ENCODE data around the gene CHCT1.

Gene CHCT1

GRCh38 chr17:60439501-60439900 lies 17.2 kb downstream of the CHCT1 start:
- Histone ChIP-seq H3K4me3 (ENCODE audit: low read depth in 1 of 2, low read length in 2 of 2) (no peak overlapping the region), H3K27me3 (ENCODE audit: control insufficient read depth in 1 of 2, insufficient read depth in 2 of 2, low read length in 2 of 2) (no peaks in the 10 kb centered on the region), H3K9ac (ENCODE audit: low read depth in 1 of 2, low read length in 2 of 2) (no peak overlapping the region), H3K4me1 (ENCODE audit: control insufficient read depth in 1 of 2, insufficient read depth in 2 of 2, low read length in 2 of 2) (peaks cover 0 to 3% of the 10 kb centered on the region in 2 donors), H3K9me3 (ENCODE audit: control insufficient read depth in 1 of 2, low read length in 2 of 2) (no peaks in the 10 kb centered on the region), H3K27ac (ENCODE audit: low read depth, low read length) (no peak overlapping the region), H3K36me3 (ENCODE audit: control insufficient read depth in 1 of 2, insufficient read depth in 2 of 2, low read length in 2 of 2) (no peaks in the 10 kb centered on the region)

GRCh38 chr17:60442271-60443173 lies 20.2 kb downstream of the CHCT1 start:
- H3K9me3 ChIP-seq (ENCODE audit: control insufficient read depth in 1 of 2, low read length in 2 of 2): no peaks in the 10 kb centered on the region
- H3K27me3 ChIP-seq (ENCODE audit: control insufficient read depth in 1 of 2, insufficient read depth in 2 of 2, low read length in 2 of 2): no peaks in the 10 kb centered on the region
- H3K27ac ChIP-seq (ENCODE audit: low read depth, low read length): no peak overlapping the region
- H3K36me3 ChIP-seq (ENCODE audit: control insufficient read depth in 1 of 2, insufficient read depth in 2 of 2, low read length in 2 of 2): peaks cover 5 to 17% of the 10 kb centered on the region in 2 donors
- H3K4me3 ChIP-seq (ENCODE audit: low read depth in 1 of 2, low read length in 2 of 2): no peak overlapping the region
- H3K9ac ChIP-seq (ENCODE audit: low read depth in 1 of 2, low read length in 2 of 2): no peak overlapping the region
- H3K4me1 ChIP-seq (ENCODE audit: control insufficient read depth in 1 of 2, insufficient read depth in 2 of 2, low read length in 2 of 2): peaks cover 0 to 3% of the 10 kb centered on the region in 2 donors

GRCh38 chr17:60443713-60444112 lies 21.4 kb downstream of the CHCT1 start:
- no peaks in the 10 kb centered on the region for H3K9me3 ChIP-seq (ENCODE audit: control insufficient read depth in 1 of 2, low read length in 2 of 2)
- H3K27ac ChIP-seq (ENCODE audit: low read depth, low read length): no peak overlapping the region
- no peaks in the 10 kb centered on the region for H3K27me3 ChIP-seq (ENCODE audit: control insufficient read depth in 1 of 2, insufficient read depth in 2 of 2, low read length in 2 of 2)
- H3K36me3 ChIP-seq (ENCODE audit: control insufficient read depth in 1 of 2, insufficient read depth in 2 of 2, low read length in 2 of 2): peaks cover 5 to 27% of the 10 kb centered on the region in 2 donors
- peaks cover 0 to 3% of the 10 kb centered on the region in 2 donors for H3K4me1 ChIP-seq (ENCODE audit: control insufficient read depth in 1 of 2, insufficient read depth in 2 of 2, low read length in 2 of 2)
- no peak overlapping the region for H3K9ac ChIP-seq (ENCODE audit: low read depth in 1 of 2, low read length in 2 of 2)
- H3K4me3 ChIP-seq (ENCODE audit: low read depth in 1 of 2, low read length in 2 of 2): no peak overlapping the region

- peaks cover 0 to 3% of the 10 kb centered on the region in 2 donors for H3K4me1 ChIP-seq (ENCODE audit: control insufficient read depth in 1 of 2, insufficient read depth in 2 of 2, low read length in 2 of 2)
- H3K27ac ChIP-seq (ENCODE audit: low read depth, low read length): no peak overlapping the region
- no peak overlapping the region for H3K9ac ChIP-seq (ENCODE audit: low read depth in 1 of 2, low read length in 2 of 2)
- no peaks in the 10 kb centered on the region for H3K27me3 ChIP-seq (ENCODE audit: control insufficient read depth in 1 of 2, insufficient read depth in 2 of 2, low read length in 2 of 2)
- H3K36me3 ChIP-seq (ENCODE audit: control insufficient read depth in 1 of 2, insufficient read depth in 2 of 2, low read length in 2 of 2): peaks cover 5 to 27% of the 10 kb centered on the region in 2 donors
- H3K9me3 ChIP-seq (ENCODE audit: control insufficient read depth in 1 of 2, low read length in 2 of 2): no peaks in the 10 kb centered on the region
- H3K4me3 ChIP-seq (ENCODE audit: low read depth in 1 of 2, low read length in 2 of 2): no peak overlapping the region
Observed at GRCh38 chr17:60445144-60445543, 22.9 kb downstream of the CHCT1 start.

GRCh38 chr17:60447375-60447774 lies 25.1 kb downstream of the CHCT1 start:
- Histone ChIP-seq H3K4me1 (ENCODE audit: control insufficient read depth in 1 of 2, insufficient read depth in 2 of 2, low read length in 2 of 2) (peaks cover 0 to under 1% of the 10 kb centered on the region in 2 donors), H3K27me3 (ENCODE audit: control insufficient read depth in 1 of 2, insufficient read depth in 2 of 2, low read length in 2 of 2) (no peaks in the 10 kb centered on the region), H3K36me3 (ENCODE audit: control insufficient read depth in 1 of 2, insufficient read depth in 2 of 2, low read length in 2 of 2) (peaks cover 19 to 37% of the 10 kb centered on the region in 2 donors), H3K27ac (ENCODE audit: low read depth, low read length) (no peak overlapping the region), H3K9me3 (ENCODE audit: control insufficient read depth in 1 of 2, low read length in 2 of 2) (no peaks in the 10 kb centered on the region), H3K9ac (ENCODE audit: low read depth in 1 of 2, low read length in 2 of 2) (no peak overlapping the region), H3K4me3 (ENCODE audit: low read depth in 1 of 2, low read length in 2 of 2) (no peak overlapping the region)

GRCh38 chr17:60451071-60451470 lies 28.8 kb downstream of the CHCT1 start:
- no peak overlapping the region for H3K4me3 ChIP-seq (ENCODE audit: low read depth in 1 of 2, low read length in 2 of 2)
- H3K36me3 ChIP-seq (ENCODE audit: control insufficient read depth in 1 of 2, insufficient read depth in 2 of 2, low read length in 2 of 2): peaks cover 23 to 56% of the 10 kb centered on the region in 2 donors
- no peak overlapping the region for H3K27ac ChIP-seq (ENCODE audit: low read depth, low read length)
- no peaks in the 10 kb centered on the region for H3K4me1 ChIP-seq (ENCODE audit: control insufficient read depth in 1 of 2, insufficient read depth in 2 of 2, low read length in 2 of 2)
- H3K27me3 ChIP-seq (ENCODE audit: control insufficient read depth in 1 of 2, insufficient read depth in 2 of 2, low read length in 2 of 2): no peaks in the 10 kb centered on the region
- no peak overlapping the region for H3K9ac ChIP-seq (ENCODE audit: low read depth in 1 of 2, low read length in 2 of 2)
- H3K9me3 ChIP-seq (ENCODE audit: control insufficient read depth in 1 of 2, low read length in 2 of 2): no peaks in the 10 kb centered on the region

GRCh38 chr17:60451965-60452364 lies 29.7 kb downstream of the CHCT1 start:
- Histone ChIP-seq H3K36me3 (ENCODE audit: control insufficient read depth in 1 of 2, insufficient read depth in 2 of 2, low read length in 2 of 2) (peaks cover 22 to 53% of the 10 kb centered on the region in 2 donors), H3K27me3 (ENCODE audit: control insufficient read depth in 1 of 2, insufficient read depth in 2 of 2, low read length in 2 of 2) (no peaks in the 10 kb centered on the region), H3K27ac (ENCODE audit: low read depth, low read length) (no peak overlapping the region), H3K4me3 (ENCODE audit: low read depth in 1 of 2, low read length in 2 of 2) (no peak overlapping the region), H3K9ac (ENCODE audit: low read depth in 1 of 2, low read length in 2 of 2) (no peak overlapping the region), H3K4me1 (ENCODE audit: control insufficient read depth in 1 of 2, insufficient read depth in 2 of 2, low read length in 2 of 2) (no peaks in the 10 kb centered on the region), H3K9me3 (ENCODE audit: control insufficient read depth in 1 of 2, low read length in 2 of 2) (no peaks in the 10 kb centered on the region)

GRCh38 chr17:60455378-60455777 lies 33.1 kb downstream of the CHCT1 start:
- Histone ChIP-seq H3K9me3 (ENCODE audit: control insufficient read depth in 1 of 2, low read length in 2 of 2) (no peaks in the 10 kb centered on the region), H3K27ac (ENCODE audit: low read depth, low read length) (no peak overlapping the region)

GRCh38 chr17:60457148-60457547 lies 34.9 kb downstream of the CHCT1 start:
- H3K36me3 ChIP-seq (ENCODE audit: control insufficient read depth in 1 of 2, insufficient read depth in 2 of 2, low read length in 2 of 2): peaks cover 22 to 69% of the 10 kb centered on the region in 2 donors
- no peaks in the 10 kb centered on the region for H3K27me3 ChIP-seq (ENCODE audit: control insufficient read depth in 1 of 2, insufficient read depth in 2 of 2, low read length in 2 of 2)
- no peak overlapping the region for H3K4me3 ChIP-seq (ENCODE audit: low read depth in 1 of 2, low read length in 2 of 2)
- no peaks in the 10 kb centered on the region for H3K4me1 ChIP-seq (ENCODE audit: control insufficient read depth in 1 of 2, insufficient read depth in 2 of 2, low read length in 2 of 2)
- H3K27ac ChIP-seq (ENCODE audit: low read depth, low read length): no peak overlapping the region
- H3K9ac ChIP-seq (ENCODE audit: low read depth in 1 of 2, low read length in 2 of 2): no peak overlapping the region
- no peaks in the 10 kb centered on the region for H3K9me3 ChIP-seq (ENCODE audit: control insufficient read depth in 1 of 2, low read length in 2 of 2)

More at GRCh38 chr17:60455378-60455777, 33.1 kb downstream of the CHCT1 start:
- Histone ChIP-seq H3K36me3 (ENCODE audit: control insufficient read depth in 1 of 2, insufficient read depth in 2 of 2, low read length in 2 of 2) (peaks cover 28 to 65% of the 10 kb centered on the region in 2 donors), H3K4me1 (ENCODE audit: control insufficient read depth in 1 of 2, insufficient read depth in 2 of 2, low read length in 2 of 2) (no peaks in the 10 kb centered on the region), H3K9ac (ENCODE audit: low read depth in 1 of 2, low read length in 2 of 2) (no peak overlapping the region), H3K27me3 (ENCODE audit: control insufficient read depth in 1 of 2, insufficient read depth in 2 of 2, low read length in 2 of 2) (no peaks in the 10 kb centered on the region), H3K4me3 (ENCODE audit: low read depth in 1 of 2, low read length in 2 of 2) (no peak overlapping the region)

GRCh38 chr17:60461584-60461983 lies 39.3 kb downstream of the CHCT1 start:
- peaks cover 26 to 63% of the 10 kb centered on the region in 2 donors for H3K36me3 ChIP-seq (ENCODE audit: control insufficient read depth in 1 of 2, insufficient read depth in 2 of 2, low read length in 2 of 2)
- no peak overlapping the region for H3K4me3 ChIP-seq (ENCODE audit: low read depth in 1 of 2, low read length in 2 of 2)
- no peaks in the 10 kb centered on the region for H3K4me1 ChIP-seq (ENCODE audit: control insufficient read depth in 1 of 2, insufficient read depth in 2 of 2, low read length in 2 of 2)
- no peak overlapping the region for H3K9ac ChIP-seq (ENCODE audit: low read depth in 1 of 2, low read length in 2 of 2)
- H3K27me3 ChIP-seq (ENCODE audit: control insufficient read depth in 1 of 2, insufficient read depth in 2 of 2, low read length in 2 of 2): no peaks in the 10 kb centered on the region
- no peak overlapping the region for H3K27ac ChIP-seq (ENCODE audit: low read depth, low read length)
- H3K9me3 ChIP-seq (ENCODE audit: control insufficient read depth in 1 of 2, low read length in 2 of 2): no peaks in the 10 kb centered on the region

Measured in duodenal mucosa (tissue), 2 donors.